ENCODE measurements around the gene PIK3R6.
"Not testable (repeated sequence)": the region's sequence is repeated elsewhere in the genome, so short reads cannot be mapped to it uniquely, and the experiment has no call there.

PIK3R6 gene

DNA sequence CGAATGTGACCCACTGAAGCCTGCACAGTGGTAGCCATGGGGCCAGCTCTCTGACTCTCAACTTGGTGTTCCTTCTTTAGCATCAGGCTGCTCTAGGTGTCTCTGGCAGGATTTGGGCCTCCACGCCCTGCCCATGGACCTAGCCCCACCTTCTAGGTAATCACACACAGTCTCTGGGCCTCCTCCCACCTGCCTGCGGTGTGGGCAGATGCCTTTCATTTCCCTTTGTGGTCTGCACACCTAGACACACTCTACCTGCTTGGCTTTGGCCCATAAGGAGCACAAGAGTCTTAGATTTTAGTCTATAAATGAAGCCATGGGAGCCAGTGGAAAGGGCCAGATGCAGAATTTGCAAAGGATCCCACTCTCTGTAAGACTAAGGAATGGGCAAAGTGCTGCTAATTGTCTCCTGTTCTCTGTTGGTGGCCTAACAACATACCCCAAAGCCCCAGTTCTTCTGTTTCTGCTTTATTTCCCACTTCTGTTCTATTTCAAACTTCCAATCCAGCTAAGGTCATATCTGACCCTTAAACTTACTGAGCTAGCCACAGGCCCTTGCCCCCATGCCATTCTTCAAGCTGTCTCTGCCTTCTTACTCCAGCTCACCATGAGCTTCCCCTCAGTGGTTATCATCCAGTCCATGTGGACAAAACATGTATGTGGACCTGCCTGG lies 61.1 kb downstream of the PIK3R6 start:
- Histone ChIP-seq H3K4me1 (ENCODE audit: control insufficient read depth, insufficient read depth, low read length, poor library complexity, severe bottlenecking) (peaks cover 6% of the 10 kb centered on the region), H3K27ac (ENCODE audit: insufficient read depth, low read length, poor library complexity, severe bottlenecking) (no peak overlapping the region), H3K27me3 (replicated peaks; ENCODE audit: control insufficient read depth, insufficient read depth, low read length, poor library complexity, severe bottlenecking) (no peaks in the 10 kb centered on the region), H3K36me3 (ENCODE audit: control insufficient read depth, insufficient read depth, low read length) (no peaks in the 10 kb centered on the region), H3K4me3 (ENCODE audit: insufficient read depth, low read depth, low read length, poor library complexity, severe bottlenecking) (no peak overlapping the region), H3K9me3 (ENCODE audit: control insufficient read depth, low read length) (peaks cover 3% of the 10 kb centered on the region)
- DNase-seq = no peak

DNA sequence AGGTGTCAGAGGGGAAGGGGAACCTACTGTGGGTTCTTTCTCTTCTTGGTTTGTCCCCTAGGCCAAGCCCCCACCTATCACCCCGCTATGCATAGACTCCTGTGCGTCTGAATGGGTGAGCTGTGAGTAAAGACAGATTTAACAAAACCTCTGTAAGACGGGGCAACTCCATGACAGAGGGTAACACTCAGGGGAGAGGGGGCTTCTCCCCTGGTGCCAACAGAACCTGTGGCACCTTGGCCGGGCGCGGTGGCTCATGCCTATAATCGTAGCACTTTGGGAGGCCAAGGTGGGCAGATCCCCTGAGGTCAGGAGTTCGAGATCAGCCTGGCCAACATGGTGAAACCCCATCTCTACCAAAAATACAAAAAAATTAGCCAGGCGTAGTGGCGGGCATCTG lies 62.1 kb downstream of the PIK3R6 start:
- not testable (repeated sequence) for H3K4me3 ChIP-seq (ENCODE audit: insufficient read depth, low read depth, low read length, poor library complexity, severe bottlenecking); H3K27me3 ChIP-seq (replicated peaks; ENCODE audit: control insufficient read depth, insufficient read depth, low read length, poor library complexity, severe bottlenecking); DNase-seq; H3K27ac ChIP-seq (ENCODE audit: insufficient read depth, low read length, poor library complexity, severe bottlenecking); H3K9me3 ChIP-seq (ENCODE audit: control insufficient read depth, low read length); H3K36me3 ChIP-seq (ENCODE audit: control insufficient read depth, insufficient read depth, low read length); H3K4me1 ChIP-seq (ENCODE audit: control insufficient read depth, insufficient read depth, low read length, poor library complexity, severe bottlenecking)

DNA sequence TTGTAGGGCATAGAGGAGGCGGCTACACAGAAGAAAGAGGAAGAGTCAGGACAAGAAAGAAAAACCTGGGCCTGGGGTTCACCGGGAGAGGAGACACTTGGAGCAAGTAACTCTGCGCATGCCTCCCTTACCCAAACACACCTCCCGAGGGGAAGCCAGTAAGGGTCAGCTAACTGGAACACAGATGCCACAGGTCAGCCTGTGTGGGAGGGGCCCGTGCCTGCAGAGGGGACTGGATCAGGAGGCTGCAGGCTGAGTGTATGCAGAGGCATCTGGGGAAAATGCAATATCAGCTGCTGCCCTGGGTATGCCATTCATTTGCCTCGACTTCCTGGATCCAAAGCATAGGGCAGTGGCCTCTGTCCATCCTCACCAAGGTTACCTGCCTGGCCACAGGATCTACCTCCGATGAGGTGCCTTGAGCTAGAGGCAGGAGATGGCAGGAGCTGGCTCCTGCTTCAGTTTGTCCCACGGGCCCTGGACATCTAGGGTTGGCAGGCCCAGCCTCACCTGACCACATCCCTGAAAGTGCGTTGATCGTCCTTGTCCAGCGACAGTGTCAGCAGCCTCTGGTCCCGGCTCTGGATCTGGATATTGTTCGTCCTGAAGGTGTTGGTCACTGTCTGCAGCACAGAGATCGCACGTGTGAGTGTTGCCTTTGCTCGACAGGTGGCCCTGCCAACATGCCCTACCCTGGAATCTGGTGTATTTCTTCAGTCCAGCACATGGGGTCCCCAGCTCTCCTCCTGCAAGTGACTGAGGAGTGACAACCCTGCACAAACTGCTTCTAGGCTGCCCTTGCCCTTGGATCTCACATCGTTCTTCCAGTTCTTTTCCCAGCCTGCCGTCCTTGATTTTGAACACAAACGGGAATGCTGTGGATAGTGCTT lies 63.7 kb downstream of the PIK3R6 start:
- H3K9me3 ChIP-seq (ENCODE audit: control insufficient read depth, low read length) = no peaks in the 10 kb centered on the region
- H3K27me3 ChIP-seq (replicated peaks; ENCODE audit: control insufficient read depth, insufficient read depth, low read length, poor library complexity, severe bottlenecking) = no peaks in the 10 kb centered on the region
- peaks cover 6% of the 10 kb centered on the region for H3K4me1 ChIP-seq (ENCODE audit: control insufficient read depth, insufficient read depth, low read length, poor library complexity, severe bottlenecking)
- no peaks in the 10 kb centered on the region for H3K36me3 ChIP-seq (ENCODE audit: control insufficient read depth, insufficient read depth, low read length)
- no peak overlapping the region for H3K4me3 ChIP-seq (ENCODE audit: insufficient read depth, low read depth, low read length, poor library complexity, severe bottlenecking)
- no peak for DNase-seq
- H3K27ac ChIP-seq (ENCODE audit: insufficient read depth, low read length, poor library complexity, severe bottlenecking) = no peak overlapping the region

DNA sequence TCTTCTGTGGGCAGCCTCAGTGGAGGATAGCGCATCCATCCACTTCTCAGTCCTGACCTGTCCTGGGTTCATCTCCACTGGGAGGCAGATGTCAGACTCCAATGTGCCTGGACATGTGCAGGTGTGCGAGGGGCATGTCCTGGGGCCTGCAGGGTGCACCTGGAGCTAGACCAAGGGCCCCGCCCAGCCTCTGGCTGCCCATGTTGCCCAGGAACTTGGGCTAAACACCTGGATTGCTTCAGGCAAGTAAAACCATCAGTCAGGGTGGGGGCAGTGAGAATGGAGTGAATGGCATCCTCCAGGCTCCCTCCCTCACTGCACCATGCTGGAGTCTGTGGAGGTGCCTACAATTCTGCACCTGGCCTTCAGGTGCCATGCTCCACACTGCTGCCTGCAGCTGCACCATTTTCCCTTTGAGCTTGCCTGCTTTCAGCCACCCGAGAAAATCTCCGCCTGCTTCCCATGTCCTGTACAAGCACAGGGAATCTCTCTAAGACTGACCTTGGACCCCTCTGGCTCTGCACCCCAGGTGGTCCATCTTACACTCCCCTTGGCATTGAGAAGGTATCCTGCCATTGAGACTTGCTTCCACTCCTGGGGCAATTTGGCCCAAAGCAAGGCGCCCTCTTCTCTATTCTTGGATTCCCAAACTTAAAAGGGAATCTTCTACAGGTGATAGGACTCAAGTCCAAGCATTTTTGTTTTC lies 66.2 kb downstream of the PIK3R6 start:
- Histone ChIP-seq H3K27ac (ENCODE audit: insufficient read depth, low read length, poor library complexity, severe bottlenecking) (no peak overlapping the region), H3K4me3 (ENCODE audit: insufficient read depth, low read depth, low read length, poor library complexity, severe bottlenecking) (no peak overlapping the region), H3K36me3 (ENCODE audit: control insufficient read depth, insufficient read depth, low read length) (no peaks in the 10 kb centered on the region), H3K27me3 (replicated peaks; ENCODE audit: control insufficient read depth, insufficient read depth, low read length, poor library complexity, severe bottlenecking) (no peaks in the 10 kb centered on the region), H3K4me1 (ENCODE audit: control insufficient read depth, insufficient read depth, low read length, poor library complexity, severe bottlenecking) (peaks cover 4% of the 10 kb centered on the region), H3K9me3 (ENCODE audit: control insufficient read depth, low read length) (no peaks in the 10 kb centered on the region)
- no peak for DNase-seq

DNA sequence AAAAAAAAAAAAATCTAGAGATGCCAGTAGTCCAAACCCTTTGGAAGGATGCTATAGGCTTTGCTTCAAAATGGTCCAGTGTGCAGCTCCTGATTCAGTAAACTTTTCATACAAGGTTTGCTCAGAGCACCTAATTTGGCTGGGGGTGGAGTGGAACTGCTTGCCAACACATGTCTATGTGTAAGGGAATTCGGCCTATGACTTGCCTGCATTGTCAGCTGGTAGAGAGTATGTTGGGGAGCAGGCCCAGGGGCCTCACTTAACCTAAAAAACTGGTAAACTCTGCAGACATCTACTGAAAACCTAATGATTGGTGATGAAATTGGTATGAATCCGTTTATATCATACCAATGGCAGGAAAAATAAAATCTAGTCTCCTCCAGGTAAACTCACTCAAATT lies 66.8 kb downstream of the PIK3R6 start:
- Histone ChIP-seq H3K27ac (ENCODE audit: insufficient read depth, low read length, poor library complexity, severe bottlenecking) (no peak overlapping the region), H3K4me1 (ENCODE audit: control insufficient read depth, insufficient read depth, low read length, poor library complexity, severe bottlenecking) (no peaks in the 10 kb centered on the region), H3K9me3 (ENCODE audit: control insufficient read depth, low read length) (no peaks in the 10 kb centered on the region), H3K4me3 (ENCODE audit: insufficient read depth, low read depth, low read length, poor library complexity, severe bottlenecking) (no peak overlapping the region), H3K36me3 (ENCODE audit: control insufficient read depth, insufficient read depth, low read length) (no peaks in the 10 kb centered on the region), H3K27me3 (replicated peaks; ENCODE audit: control insufficient read depth, insufficient read depth, low read length, poor library complexity, severe bottlenecking) (no peaks in the 10 kb centered on the region)
- no peak for DNase-seq

DNA sequence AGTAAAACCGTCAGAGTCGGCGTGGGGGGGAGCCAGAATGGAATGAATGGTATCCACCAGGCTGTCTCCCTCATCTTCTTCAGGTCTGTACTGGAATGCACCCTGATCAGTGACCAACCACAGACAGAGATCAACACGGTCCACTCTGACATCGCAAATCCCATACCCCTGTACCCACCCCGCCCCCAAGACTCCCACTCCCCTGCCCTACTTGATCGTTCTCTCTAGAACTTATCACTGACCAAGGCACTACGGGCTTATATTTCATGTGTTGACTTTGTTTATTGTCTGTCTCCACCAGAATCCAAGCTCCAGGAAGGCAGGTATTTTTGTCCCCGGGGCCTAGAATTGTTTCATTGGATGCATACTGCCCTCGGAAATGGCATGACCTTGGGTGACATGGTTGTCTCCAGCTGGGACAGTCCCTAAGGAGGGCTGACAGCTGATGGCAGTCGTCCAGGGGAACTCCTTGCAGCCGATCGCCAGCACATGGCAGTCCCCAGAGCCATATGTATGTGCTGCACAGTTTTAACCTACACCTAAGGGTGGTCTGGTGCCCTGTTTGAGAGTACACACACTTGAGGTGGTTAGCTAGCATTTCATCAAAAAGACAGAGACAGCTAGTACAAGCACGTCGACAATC lies 67.8 kb downstream of the PIK3R6 start:
- Histone ChIP-seq H3K9me3 (ENCODE audit: control insufficient read depth, low read length) (no peaks in the 10 kb centered on the region), H3K4me3 (ENCODE audit: insufficient read depth, low read depth, low read length, poor library complexity, severe bottlenecking) (no peak overlapping the region), H3K27ac (ENCODE audit: insufficient read depth, low read length, poor library complexity, severe bottlenecking) (no peak overlapping the region), H3K4me1 (ENCODE audit: control insufficient read depth, insufficient read depth, low read length, poor library complexity, severe bottlenecking) (no peaks in the 10 kb centered on the region), H3K36me3 (ENCODE audit: control insufficient read depth, insufficient read depth, low read length) (no peaks in the 10 kb centered on the region), H3K27me3 (replicated peaks; ENCODE audit: control insufficient read depth, insufficient read depth, low read length, poor library complexity, severe bottlenecking) (no peaks in the 10 kb centered on the region)
- DNase-seq = no peak

DNA sequence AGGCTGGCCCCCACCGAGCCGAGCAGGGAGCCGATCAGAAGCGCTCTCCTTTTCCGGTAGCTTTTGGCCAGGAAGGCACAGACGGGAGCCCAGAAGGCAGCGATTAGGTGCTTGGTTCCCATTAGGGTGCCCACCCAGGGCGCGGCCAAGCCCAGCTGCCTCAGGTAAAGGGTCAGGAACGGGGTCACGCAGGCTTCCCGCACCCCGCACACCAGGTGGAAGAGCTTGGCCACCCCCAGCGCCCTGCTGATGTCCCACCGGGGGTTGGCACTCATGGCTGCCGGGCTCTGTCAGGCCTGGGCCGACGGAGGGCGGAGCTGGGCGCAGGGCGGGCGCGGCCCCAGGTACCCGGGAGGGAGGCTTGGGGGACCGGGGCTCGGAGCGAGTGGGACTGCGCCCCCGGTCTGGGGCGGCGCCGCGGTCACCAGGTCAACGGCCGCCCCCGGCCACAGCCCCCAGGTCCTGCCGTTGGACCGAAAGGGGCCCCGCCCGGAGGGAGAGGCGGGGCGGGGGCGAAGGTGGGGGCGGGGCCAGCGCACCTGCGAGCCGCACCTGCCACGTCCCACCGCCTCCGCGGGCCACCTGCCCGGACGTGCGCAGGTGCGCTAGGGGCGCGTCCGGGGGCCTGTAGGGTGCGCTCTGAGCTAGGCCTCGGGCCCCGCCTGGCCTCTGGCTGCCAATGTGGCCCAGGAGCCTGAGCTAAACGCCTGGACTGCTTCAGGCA lies 68.5 kb downstream of the PIK3R6 start, which contains the start of gene MFSD6L:
Gene MFSD6L, minus strand, starts transcription at position 520 of the 724 bp plus-strand sequence. Its CDS starts 245 bp downstream, at position 275.
- no peak within 1 kb of the TSS for H3K4me3 ChIP-seq (ENCODE audit: insufficient read depth, low read depth, low read length, poor library complexity, severe bottlenecking)
- DNase-seq = no peak
- H3K27me3 ChIP-seq (replicated peaks; ENCODE audit: control insufficient read depth, insufficient read depth, low read length, poor library complexity, severe bottlenecking) = no peaks in the 10 kb centered on the region
- H3K9me3 ChIP-seq (ENCODE audit: control insufficient read depth, low read length) = no peaks in the 10 kb centered on the region
- H3K27ac ChIP-seq (ENCODE audit: insufficient read depth, low read length, poor library complexity, severe bottlenecking) = no peak within 1 kb of the TSS
- H3K4me1 ChIP-seq (ENCODE audit: control insufficient read depth, insufficient read depth, low read length, poor library complexity, severe bottlenecking) = no peaks in the 10 kb centered on the region
- no peaks in the 10 kb centered on the region for H3K36me3 ChIP-seq (ENCODE audit: control insufficient read depth, insufficient read depth, low read length)

DNA sequence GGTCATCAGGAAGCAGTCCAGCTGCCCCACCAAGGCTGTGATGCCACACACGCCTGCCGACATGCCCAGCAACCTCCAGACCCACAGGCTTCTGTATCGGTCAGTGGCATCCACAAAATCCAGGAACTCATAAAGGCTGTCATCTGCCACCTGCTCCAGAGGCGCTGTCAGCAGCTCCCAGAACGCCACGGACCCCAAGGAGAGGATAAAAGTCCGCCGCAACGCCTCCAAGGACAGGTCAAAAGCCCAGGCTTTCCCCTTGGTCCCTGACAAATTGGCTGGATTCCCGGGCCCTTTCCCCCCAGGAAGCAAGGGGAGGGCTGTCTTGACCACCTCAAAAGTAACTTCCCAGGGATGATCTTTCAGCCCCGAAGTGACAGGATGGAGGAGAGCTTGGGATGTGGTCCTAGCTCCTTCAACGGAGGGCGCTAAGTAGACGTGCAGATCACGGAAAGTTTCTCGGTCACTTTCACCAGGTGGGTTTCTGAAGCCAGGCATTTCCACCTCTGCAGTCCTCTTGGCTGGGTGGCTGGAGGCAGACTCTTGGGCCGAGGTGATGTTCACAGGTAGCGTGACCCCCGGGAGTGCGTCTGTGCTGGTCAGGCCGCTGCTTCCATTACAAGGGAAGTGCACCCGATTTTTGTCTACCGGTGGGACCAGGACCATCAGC lies 69.2 kb downstream of the PIK3R6 start:
- Histone ChIP-seq H3K4me3 (ENCODE audit: insufficient read depth, low read depth, low read length, poor library complexity, severe bottlenecking) (no peak overlapping the region), H3K27ac (ENCODE audit: insufficient read depth, low read length, poor library complexity, severe bottlenecking) (no peak overlapping the region), H3K4me1 (ENCODE audit: control insufficient read depth, insufficient read depth, low read length, poor library complexity, severe bottlenecking) (no peaks in the 10 kb centered on the region), H3K27me3 (replicated peaks; ENCODE audit: control insufficient read depth, insufficient read depth, low read length, poor library complexity, severe bottlenecking) (no peaks in the 10 kb centered on the region), H3K36me3 (ENCODE audit: control insufficient read depth, insufficient read depth, low read length) (no peaks in the 10 kb centered on the region), H3K9me3 (ENCODE audit: control insufficient read depth, low read length) (no peaks in the 10 kb centered on the region)
- no peak for DNase-seq

DNA sequence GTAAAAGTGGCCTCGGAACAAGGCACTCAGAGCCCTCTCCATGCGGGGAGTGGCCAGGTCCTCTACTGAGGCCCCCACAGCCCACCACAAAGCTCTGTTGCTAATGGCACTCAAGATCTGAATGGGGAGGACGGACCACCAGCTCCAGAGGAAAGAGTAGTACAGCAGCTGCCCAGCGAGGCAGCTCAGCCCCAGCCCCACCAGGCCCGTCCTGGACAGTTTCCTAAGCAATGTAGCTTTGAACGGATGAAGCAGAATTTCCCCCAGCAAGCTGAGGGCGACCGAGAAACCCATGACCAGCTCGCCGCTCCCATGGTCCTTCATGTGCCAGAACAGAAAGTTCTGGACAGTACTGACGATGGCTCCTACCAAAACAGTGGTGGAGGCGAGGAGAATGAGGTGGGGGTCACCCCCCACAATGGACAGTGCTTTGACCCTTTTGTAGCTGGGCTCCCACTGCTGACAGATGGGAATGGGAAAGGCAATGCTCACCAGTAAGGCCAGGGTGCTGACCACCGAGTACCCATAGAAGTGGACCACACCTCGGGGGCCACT lies 69.8 kb downstream of the PIK3R6 start:
- H3K27me3 ChIP-seq (replicated peaks; ENCODE audit: control insufficient read depth, insufficient read depth, low read length, poor library complexity, severe bottlenecking) = no peaks in the 10 kb centered on the region
- H3K4me1 ChIP-seq (ENCODE audit: control insufficient read depth, insufficient read depth, low read length, poor library complexity, severe bottlenecking) = no peaks in the 10 kb centered on the region

More for the DNA sequence above, 69.8 kb downstream of the PIK3R6 start:
- DNase-seq = no peak
- Histone ChIP-seq H3K9me3 (ENCODE audit: control insufficient read depth, low read length) (no peaks in the 10 kb centered on the region), H3K27ac (ENCODE audit: insufficient read depth, low read length, poor library complexity, severe bottlenecking) (no peak overlapping the region), H3K4me3 (ENCODE audit: insufficient read depth, low read depth, low read length, poor library complexity, severe bottlenecking) (no peak overlapping the region), H3K36me3 (ENCODE audit: control insufficient read depth, insufficient read depth, low read length) (no peaks in the 10 kb centered on the region)

Data from effector memory CD4-positive, alpha-beta T cell (primary cell).